Activated naive CD4-positive, alpha-beta T cell (primary cell): ENCODE measurements around the gene PRXL2A.
"Not testable (repeated sequence)": the region's sequence is repeated elsewhere in the genome, so short reads cannot be mapped to it uniquely, and the experiment has no call there.

Experiments
- DNase-seq, 4 experiments: peaks; one replicate each; lab custom pipeline; 2025; lab: John Stamatoyannopoulos, UW

The PRXL2A gene

DNA sequence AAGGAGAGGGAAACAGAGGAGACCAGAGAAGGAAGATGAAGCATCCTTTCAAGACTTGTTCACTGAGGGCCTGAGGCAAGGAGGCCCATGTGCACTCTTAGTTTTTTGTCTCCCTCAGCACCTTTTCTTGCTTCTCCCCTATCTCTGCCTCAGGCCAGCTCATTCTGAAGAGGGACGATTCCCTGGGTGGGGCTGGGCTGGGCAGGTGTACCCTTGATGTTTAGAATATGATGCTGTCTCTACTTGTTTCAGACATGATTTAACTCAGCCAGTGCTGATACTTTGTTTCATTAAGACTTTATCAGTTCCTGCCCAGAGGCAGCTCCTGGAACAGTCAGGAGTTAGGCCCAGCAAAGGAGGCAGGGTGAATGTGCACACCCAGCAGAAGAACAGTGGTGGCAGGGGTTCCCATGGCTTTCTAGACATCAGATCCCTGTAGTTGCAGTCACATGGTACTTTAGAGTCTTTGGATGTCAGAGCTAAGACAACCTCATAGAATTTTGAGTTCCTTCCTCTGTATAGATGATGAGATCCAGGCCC lies 3.4 kb downstream of the PRXL2A start:
- no peak for DNase-seq

DNA sequence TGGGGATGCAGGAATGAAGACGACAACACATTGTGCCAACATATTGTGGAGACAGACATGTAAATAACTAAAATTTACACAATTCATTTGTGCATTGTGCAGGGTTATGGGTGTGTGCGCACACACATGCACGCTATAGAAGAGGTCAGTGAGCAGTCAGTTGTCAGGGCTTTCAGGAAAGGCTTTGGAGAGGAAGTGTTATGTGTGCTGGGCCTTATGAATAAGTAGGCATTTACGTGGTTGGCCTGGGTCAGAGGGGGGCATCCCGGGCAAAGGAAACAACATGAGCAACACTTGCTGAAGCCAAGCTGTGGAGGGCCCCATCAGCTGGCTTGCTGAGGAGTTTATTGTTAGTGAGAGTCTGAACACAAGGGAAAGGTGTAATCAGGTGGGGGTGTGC lies 4.1 kb downstream of the PRXL2A start:
- DNase-seq, result no peak

DNA sequence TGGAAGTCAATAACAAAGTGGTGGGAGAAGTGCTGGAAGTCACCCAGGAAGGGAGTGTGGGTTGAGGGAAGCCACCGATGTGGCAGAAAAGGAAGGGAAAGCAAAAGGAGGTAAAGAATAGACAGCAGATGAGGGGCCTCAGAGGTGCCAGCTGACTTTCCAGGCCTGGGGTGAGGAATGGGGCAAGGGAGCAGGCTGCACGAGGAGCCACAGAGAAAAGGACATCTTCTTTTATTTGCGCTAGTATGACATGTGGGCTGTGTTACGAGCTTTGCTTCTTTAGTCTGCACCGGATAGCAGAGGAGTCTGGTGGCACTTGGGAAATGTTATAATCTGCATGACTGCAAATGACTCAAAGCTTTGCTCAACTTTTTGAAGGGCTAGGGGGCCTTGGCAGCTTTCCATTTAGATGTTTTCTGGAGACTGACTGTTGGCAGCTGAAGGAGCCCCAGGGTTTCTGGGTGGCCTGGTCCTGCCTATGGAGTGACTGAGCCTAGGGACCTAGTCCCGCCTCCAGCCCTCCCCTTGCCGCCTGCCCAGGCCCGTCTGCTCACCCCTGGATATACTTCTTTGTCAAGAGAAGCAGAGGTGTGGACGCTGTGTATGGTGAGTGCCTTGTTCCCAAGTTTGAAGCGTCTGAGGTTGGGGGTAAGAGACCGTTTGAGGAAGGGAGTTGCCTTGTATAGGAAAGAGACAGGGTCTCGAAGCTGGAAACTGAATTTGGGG lies 5.1 kb downstream of the PRXL2A start:
- DNase-seq, result no peak

DNA sequence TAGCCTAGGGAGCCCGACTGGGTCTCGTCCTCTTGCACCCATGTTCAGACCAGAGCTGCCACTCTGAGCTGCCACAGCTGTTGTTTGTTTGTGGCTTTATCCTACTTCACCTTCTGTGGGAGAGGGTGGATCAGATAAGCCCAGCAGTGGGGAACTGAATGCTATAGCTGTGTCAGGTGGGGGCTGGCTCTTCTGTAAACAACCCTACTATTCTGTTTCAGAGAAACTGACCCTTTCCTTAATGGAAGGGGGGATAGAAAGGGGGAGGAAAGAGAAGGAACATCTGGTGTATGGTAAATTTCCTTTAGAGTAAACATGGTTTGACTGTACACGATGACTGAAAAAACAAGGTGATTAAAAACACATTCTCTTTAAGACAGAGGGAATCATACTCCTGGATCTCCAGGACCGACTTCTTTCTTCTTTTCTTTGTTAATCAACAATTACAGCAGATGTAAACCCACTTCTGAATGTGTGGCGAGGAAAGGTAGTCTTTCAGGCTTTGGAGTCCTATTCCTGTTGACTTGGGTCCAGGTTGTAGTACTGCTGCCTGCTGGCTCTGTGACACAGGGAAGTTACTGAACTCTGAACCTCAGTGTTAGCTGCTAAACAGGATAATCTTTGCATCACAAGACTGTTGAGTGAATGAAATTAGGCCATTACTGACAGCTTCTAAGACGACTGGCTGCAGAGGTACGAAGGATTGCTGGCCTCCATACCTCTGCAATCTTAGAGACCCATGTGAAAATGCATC lies 6.0 kb downstream of the PRXL2A start:
- DNase-seq, result no peak

DNA sequence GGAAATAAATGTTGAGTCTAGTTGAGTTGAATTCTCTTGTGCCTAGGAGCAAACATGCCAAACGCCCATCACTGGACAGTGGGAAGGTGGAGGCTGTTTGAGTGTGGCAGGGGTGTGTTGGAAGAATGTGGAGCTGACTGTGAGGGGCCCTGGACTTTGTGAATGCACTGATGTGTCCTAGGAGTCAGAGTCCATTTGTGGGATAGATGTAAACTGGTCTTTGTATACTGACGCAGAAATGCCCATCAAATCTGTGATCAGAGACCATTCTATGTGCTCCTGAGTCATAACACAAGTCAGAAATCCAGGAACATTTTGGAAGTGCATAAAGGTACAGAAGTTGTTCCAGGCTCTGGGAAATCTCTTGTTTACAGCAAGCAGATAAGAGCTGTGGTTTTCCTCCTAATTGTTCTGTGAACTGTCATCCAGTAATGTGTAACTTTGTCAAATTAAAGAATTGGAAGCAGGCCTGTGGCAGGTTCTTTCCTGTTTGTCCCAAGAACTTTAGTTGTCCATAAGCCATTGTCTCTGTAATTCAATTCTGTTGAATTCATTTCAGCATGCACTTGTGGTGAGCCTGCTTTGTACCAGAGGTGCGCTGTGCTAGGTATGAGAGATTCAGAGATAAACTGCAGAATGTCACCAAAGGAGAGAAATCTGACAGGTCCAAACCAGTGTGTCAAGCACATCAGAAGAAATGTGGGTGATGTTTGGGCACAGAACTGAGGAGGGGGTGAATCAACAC lies 7.6 kb downstream of the PRXL2A start:
- no peak for DNase-seq

DNA sequence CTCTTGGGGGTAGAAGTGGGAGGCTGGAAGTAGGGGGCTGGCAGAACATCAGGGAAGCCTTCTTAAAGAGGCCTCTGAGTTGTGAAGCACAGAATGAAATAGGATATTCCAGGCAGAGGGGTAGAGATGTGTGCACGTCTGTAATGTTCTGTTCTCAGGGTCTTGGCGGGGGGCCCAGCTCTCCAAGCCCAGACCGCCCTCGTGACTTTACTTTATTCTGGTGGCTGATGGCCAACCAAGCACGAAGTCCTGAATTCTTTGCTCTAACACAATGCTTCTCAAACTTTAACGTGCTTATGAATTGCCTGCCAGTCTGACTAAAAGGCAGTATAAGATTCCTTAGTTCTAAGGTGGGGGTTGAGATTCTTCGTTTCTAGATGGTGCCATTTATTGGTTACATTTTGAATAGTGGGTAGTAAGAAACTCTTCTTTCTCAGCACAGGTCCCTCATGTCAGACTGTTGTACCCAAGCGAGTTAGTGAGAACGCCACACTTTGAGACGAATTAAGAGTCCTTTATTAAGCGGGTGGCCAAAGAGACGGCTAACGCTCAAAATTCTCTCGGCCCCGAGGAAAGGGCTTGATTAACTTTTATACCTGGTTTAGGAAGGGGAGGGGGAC lies 8.2 kb downstream of the PRXL2A start:
- no peak for DNase-seq

DNA sequence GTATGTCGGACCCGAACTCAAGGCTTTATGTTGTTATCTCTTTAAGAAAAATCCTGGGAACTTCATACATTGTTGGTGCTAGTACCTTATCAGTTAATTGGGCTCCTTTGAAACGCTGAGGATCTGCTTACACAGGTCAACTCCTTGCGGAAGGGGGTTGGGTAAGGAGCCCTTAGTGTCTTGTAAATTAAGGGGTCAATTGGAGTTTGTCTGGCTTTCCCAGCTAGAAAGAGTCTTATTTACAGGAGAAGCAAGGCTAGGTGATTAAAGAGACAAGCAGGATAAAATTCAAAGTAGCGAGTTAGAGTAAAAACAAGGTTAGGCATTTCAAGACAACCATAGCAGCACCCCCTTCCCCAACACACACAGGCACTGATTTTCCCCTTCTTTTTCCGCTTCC lies 8.9 kb downstream of the PRXL2A start:
- DNase-seq, result not testable (repeated sequence)

DNA sequence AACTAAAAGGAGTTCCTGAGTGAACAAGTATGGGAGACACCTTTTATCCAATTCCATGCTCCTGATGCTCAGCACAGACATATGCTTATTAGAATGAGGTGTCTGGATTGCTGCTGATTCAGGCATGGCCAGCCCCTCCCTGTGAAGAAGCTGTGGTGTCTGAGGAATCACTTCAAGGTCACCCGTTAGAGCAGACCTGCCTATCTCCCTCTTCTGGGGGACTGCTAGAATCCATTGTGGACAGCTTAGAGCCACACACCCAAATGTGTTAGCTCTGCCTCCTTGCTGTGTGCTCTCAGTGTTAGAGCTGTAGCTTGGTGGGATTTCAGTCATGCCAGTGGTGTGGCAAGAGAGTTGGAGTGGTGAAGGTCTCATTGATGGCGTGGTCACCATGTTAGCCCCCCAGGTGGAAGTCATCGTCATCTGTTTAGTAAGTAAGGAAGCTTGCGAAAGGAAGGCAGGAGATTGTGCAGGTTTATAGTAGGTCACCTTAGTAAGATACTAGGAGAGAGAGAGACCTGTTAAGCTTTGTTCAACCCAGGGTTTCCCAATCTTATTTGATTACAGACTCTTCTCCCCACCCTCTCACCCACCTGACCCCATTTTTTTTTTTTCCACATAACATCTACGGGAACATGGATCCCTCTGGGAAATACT lies 12.8 kb downstream of the PRXL2A start:
- DNase-seq, result no peak

DNA sequence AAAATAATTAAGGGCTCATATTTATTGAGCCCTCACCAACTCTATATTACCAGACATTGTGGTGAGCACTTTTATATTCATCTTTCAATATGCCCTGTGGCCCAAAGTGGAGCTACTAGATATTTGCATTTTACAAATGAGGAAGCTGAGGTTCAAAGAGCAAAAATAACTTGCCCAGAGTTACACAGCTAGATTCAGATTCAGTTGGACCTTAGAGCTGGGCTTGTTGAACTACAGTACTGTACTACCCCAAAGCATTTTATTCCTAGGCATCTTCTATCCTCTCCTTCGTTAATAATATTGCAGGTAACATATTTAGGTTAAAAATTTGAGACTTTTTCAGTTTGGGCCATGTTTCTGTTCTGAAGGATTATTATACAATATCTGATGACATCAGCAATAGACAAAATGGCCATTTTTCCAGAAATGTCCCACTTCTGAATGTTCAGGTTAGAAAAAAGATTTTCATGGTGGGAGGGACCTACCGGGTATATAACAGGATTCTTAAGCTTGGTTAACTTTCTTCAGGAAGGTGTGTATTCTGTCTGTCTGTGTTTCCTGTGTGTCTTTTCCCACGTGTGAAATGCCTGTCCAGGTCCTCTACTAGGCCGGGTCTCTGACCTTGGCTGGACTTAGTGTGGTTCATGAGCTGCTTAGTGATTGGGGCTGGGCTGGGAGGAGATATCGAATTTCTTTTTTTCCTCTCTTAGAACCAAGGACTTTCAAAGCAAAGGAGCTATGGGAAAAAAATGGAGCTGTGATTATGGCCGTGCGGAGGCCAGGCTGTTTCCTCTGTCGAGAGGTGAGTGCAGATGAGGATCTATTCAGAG lies 13.6 kb downstream of the PRXL2A start:
- DNase-seq, result no peak

DNA sequence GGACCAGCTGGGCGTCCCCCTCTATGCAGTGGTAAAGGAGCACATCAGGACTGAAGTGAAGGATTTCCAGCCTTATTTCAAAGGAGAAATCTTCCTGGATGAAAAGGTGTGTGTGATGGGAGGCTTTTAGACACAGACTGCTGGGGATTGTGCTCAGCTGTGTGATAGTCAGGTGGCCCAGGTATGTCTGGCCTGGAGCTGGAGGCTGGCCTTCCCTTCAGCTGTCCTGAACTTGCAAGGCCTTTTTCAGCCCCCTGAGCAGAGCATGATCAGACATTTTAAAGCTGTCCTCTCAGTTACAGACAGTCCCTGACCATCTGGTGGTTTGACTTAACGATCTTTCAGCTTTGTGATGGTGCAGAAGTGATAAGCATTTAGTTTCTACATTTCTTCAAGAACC lies 17.6 kb downstream of the PRXL2A start:
- no peak for DNase-seq

DNA sequence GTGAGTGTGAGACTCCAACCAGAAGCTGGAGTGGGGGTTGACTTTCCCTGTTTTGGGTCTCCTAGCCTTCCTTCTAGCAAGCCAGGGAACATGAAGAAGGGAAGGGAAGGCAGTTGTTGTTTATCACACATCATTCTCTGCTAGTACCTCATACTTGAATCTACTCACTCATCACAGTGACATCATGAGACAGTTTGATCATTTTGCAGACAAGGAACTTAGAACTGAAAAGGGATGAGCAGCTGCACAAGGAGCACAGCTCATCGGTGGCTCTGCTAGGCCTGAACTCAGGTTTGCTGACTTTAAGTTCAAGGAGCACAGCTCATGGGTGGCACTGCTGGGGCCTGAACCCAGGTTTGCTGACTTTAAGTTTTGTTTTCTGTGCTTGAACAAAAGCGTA lies 19.2 kb downstream of the PRXL2A start:
- DNase-seq, result no peak

DNA sequence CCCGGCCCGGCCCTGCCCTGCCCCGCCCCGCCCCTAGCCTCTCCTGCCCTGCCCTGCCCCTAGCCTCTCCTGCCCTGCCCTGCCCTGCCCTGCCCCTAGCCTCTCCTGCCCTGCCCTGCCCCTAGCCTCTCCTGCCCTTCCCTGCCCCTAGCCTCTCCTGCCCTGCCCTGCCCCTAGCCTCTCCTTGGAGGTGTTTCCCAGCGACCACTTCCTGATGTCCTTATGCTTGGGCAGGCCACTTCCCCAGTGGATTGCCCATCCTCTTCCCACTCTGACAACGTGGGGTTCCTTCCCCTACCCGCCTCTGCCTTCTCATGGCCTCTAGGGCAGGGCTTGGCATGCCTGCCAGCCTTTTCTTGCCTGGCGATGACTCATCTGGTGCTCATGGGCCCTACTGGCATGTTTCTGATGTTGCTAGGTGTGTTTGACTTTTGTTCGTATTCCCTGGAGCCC lies 21.2 kb downstream of the PRXL2A start:
- DNase-seq, result no peak

DNA sequence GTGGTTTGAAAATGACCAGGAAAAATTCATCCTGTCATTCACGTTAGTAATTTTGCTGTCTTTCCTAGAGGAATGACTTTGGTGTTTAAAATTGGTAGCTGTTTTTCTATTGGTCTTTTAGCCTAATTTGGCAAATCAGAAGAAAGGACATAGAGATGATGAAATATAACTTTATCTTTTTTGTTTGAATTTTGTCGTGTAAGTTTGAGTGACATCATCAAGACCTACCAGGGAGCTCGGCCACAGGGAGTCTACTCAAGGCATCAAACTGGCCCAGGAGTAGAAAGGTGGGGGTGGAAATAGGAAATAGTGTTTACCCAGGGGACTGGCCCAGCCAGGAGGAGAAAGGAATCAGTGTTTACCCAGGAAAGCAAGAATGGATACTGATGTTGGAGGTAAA lies 24.8 kb downstream of the PRXL2A start:
- no peak for DNase-seq

DNA sequence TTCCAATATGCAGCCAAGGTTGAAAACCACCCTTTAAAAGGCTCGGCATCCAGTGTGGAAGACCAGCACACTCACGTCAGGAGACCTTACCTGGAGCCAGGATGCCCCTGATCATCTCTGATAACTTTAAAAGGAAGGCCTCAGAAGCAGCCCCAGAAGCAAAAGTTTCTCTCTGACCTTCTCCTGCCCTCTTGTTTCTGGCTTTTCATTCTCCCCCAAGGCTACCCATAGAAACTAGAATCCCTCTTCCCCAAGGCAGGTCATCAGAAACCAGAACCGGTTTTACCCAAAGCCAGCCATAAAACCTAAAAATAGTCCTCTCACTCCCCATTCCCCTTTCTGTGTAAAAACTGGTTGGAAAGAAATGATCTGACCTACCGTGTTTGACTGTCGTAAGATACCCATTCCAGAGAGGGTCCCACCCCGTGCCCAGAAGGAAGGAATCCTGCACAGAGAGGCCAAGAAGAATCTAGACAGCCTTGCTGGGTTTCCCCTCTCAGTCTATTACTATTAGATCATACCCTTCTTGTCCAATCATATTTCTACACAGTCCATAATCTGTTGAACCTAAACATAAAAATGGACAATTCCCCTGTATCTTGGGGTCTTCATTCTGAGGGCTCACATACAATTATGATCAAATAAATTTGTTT lies 28.2 kb downstream of the PRXL2A start:
- DNase-seq, result no peak

DNA sequence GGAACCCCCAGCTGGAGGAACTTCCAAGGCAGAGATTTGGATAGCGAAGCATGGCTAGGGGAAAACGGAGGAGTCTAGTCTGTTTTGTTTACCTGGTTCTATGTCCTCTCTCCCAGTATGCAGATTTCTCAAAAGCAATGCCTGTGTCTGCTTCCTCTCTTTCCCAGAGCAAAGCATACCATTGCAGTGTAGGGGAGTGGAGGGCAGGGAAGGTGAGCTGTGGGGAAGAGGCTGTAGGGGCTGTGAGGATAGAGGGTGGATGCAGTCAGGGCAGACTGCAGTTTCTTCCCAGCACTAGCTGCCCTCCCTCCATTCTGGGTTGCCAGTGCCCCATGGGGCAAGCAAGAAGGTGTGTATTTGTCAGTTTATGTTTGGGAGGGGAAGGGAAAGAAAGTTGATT lies 28.9 kb downstream of the PRXL2A start:
- DNase-seq, result no peak

DNA sequence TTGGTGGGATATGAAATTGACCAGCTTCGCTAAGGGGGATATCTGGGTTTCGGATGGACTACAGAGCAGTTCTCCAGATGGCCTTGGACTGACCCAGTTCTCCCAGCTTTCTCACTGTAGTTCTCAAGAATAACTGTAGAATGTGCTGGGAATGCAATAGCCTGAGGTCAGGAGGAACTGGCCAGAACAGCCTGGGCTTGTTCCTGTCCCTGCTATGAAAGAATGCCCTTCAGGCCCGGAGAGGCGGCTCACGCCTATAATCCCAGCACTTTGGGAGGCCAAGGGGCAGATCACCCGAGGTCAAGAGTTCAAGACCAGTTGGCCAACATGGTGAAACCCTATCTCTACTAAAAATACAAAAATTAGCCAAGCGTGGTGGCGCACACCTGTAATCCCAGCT lies 33.5 kb downstream of the PRXL2A start:
- no peak for DNase-seq

DNA sequence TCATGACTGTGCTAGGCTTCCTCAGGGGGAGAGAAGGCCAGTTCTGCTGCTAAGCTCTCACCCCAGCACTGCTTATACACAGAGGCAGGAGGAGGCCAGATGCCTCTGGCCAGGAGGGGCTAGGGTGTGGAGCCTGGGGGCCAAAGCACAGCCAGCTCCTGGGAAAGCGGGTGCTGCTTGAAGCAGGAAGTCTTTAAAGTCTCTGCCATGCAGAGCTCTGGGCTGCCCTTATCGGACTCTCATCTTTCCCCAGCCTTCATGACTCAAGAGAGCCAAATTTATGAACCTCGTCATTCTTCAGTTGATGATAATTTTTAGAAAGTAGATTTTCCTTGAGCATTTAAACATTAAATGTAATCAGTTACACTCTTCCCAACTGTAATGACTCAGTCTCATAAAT lies 34.5 kb downstream of the PRXL2A start:
- no peak for DNase-seq

DNA sequence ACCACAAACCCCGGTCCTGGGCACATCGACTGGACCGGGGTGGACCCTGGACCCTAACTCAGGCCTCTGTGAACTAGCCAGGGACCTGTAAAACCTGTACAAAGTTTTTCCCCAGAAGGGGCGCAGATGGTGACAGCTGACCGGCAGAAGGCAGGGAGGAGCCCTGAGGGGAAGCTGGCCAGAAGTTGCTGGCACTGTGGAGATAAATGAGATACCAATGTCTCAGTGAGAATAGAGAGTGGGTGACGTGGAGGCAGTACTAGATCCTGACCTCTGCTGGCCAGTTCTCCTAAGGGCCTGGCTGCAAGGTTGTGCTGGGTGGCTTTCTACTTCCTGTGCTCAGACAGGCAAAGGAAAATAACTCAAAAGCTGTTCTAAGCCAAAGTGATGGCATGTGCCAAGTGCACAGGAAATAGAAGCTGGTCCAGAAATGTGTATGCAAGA lies 35.2 kb downstream of the PRXL2A start:
- DNase-seq, result no peak

DNA sequence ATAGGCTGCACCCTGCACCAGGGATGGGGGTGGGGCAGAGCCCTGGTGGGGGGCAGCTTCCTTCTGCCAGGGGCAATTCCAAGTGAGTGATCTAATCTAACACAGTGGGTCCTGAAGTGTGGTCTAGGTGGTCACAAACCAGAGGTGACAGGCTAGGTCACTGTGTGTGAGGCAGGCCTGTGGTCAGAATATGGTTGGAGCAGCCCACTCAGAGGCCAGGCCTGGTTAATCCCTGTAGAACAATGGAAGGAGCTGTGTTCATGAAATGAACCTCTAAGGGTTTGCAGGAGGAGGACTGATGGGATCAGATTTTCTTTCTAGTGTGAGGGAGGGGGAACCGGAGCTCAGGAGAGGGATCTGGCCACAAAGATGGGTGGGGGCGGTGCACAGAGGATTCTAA lies 35.8 kb downstream of the PRXL2A start:
- no peak for DNase-seq

DNA sequence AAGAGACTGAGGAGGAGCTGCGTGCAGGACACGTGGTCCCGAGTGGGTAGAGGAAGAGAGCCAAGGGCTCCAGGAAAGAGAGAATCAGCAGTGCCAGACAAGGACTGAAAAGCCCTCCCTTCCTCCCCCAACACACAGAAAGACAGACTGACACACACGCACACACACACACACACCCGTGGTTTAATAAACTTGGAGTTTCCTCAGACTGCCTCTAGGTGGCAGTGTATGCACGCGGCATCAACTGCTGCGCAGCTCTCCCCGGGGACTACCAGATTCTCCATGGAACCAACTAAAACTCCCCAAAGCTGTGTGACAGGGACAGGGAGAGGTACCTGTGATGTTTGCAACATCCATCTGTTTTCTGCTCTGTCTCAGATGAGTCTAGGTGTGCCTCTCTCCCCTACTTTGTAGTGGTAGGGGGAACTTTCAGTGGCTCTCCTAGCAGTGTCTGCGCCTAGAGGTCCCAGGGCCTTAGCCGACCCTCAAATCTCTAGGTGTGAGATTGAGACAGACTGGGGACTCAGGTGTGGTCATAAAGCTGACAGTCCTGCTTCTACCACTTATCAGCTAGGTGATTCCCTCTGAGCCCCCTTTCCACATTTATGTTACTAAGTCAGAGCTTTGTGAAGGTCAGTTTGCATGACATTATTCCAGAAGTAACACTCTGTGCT lies 36.4 kb downstream of the PRXL2A start:
- DNase-seq, result peak in 1 of 4 experiments; percentile 24
